Measurements from ENCODE around the gene EPN1.

DNA sequence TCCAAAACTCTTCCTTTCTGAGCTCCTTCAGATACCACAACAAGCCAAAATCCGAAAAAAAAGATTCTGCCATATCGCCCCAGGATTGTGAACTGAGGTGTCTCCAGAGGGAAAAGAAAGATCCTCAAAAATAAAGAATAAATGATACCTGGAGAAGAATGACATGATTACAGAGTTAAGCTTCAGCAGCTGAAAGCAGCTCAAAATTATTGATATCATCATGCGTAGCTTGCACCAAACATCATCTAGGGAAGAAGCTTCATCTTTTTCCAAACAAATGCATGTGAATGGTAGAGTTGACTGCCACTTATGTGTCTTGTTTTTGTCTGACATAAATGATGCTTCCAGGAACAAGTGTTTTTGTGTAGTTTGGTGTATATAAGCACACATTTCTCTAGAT is 63.3 kb downstream of the EPN1 start, which contains the start of gene NLRP9:
- TF ChIP-seq, protein P1, sequence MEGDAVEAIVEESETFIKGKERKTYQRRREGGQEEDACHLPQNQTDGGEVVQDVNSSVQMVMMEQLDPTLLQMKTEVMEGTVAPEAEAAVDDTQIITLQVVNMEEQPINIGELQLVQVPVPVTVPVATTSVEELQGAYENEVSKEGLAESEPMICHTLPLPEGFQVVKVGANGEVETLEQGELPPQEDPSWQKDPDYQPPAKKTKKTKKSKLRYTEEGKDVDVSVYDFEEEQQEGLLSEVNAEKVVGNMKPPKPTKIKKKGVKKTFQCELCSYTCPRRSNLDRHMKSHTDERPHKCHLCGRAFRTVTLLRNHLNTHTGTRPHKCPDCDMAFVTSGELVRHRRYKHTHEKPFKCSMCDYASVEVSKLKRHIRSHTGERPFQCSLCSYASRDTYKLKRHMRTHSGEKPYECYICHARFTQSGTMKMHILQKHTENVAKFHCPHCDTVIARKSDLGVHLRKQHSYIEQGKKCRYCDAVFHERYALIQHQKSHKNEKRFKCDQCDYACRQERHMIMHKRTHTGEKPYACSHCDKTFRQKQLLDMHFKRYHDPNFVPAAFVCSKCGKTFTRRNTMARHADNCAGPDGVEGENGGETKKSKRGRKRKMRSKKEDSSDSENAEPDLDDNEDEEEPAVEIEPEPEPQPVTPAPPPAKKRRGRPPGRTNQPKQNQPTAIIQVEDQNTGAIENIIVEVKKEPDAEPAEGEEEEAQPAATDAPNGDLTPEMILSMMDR (IDR thresholded peaks at IDR 0.05): no peak
- TF ChIP-seq POLR2AphosphoS5 (IDR thresholded peaks at IDR 0.05): no peak
- TF ChIP-seq POLR2A (IDR thresholded peaks at IDR 0.05): no peak
- no peak for TF ChIP-seq EP300 (IDR thresholded peaks at IDR 0.05)

All from stomach (tissue), 4 donors.